Embryonic facial prominence (tissue), 1 donor: ENCODE measurements around the gene DAAM1.

ENCODE experiments used
- DNase-seq: peaks from one replicate; pipeline ENCODE4 v3.0.0-alpha.2; 2016; ENCODE audit errors: extremely low spot score

Gene DAAM1

GRCh38 chr14:59341858-59342477, 153.5 kb downstream of the DAAM1 start:
- DNase-seq = no peak

- no peak for DNase-seq
Measured at GRCh38 chr14:59342516-59343484, 154.3 kb downstream of the DAAM1 start.

- no peak for DNase-seq
Measured at GRCh38 chr14:59343585-59343984, 155.1 kb downstream of the DAAM1 start.

- no peak for DNase-seq
Measured at GRCh38 chr14:59344016-59344415, 155.5 kb downstream of the DAAM1 start.

GRCh38 chr14:59344691-59345455, 156.4 kb downstream of the DAAM1 start:
- peak; percentile 56 for DNase-seq

- no peak for DNase-seq
Measured at GRCh38 chr14:59346329-59346728, 157.9 kb downstream of the DAAM1 start.

- no peak for DNase-seq
Measured at GRCh38 chr14:59346796-59347510, 158.5 kb downstream of the DAAM1 start.

- no peak for DNase-seq
Measured at GRCh38 chr14:59347511-59347900, 159.0 kb downstream of the DAAM1 start.

- DNase-seq = no peak
Measured at GRCh38 chr14:59347915-59348314, 159.4 kb downstream of the DAAM1 start.

GRCh38 chr14:59349258-59349701, 160.8 kb downstream of the DAAM1 start:
- no peak for DNase-seq

GRCh38 chr14:59352961-59353360, 164.5 kb downstream of the DAAM1 start:
- no peak for DNase-seq

- no peak for DNase-seq
Measured at GRCh38 chr14:59354666-59355065, 166.2 kb downstream of the DAAM1 start.

GRCh38 chr14:59355091-59355490, 166.6 kb downstream of the DAAM1 start:
- DNase-seq = no peak

- DNase-seq = no peak
Measured at GRCh38 chr14:59356312-59356711, 167.8 kb downstream of the DAAM1 start.

- DNase-seq = no peak
Measured at GRCh38 chr14:59356767-59357166, 168.3 kb downstream of the DAAM1 start.

- DNase-seq = no peak
Measured at GRCh38 chr14:59358102-59358501, 169.6 kb downstream of the DAAM1 start.

- DNase-seq = no peak
Measured at GRCh38 chr14:59358784-59359183, 170.3 kb downstream of the DAAM1 start.

GRCh38 chr14:59359431-59360124, 171.1 kb downstream of the DAAM1 start:
- no peak for DNase-seq

- DNase-seq = no peak
Measured at GRCh38 chr14:59360233-59360632, 171.8 kb downstream of the DAAM1 start.

GRCh38 chr14:59360923-59361794, 172.7 kb downstream of the DAAM1 start:
- DNase-seq = no peak
